ENCODE results near the gene HBA2.
"Not testable (repeated sequence)": the region's sequence is repeated elsewhere in the genome, so short reads cannot be mapped to it uniquely, and the experiment has no call there.

The HBA2 gene

DNA sequence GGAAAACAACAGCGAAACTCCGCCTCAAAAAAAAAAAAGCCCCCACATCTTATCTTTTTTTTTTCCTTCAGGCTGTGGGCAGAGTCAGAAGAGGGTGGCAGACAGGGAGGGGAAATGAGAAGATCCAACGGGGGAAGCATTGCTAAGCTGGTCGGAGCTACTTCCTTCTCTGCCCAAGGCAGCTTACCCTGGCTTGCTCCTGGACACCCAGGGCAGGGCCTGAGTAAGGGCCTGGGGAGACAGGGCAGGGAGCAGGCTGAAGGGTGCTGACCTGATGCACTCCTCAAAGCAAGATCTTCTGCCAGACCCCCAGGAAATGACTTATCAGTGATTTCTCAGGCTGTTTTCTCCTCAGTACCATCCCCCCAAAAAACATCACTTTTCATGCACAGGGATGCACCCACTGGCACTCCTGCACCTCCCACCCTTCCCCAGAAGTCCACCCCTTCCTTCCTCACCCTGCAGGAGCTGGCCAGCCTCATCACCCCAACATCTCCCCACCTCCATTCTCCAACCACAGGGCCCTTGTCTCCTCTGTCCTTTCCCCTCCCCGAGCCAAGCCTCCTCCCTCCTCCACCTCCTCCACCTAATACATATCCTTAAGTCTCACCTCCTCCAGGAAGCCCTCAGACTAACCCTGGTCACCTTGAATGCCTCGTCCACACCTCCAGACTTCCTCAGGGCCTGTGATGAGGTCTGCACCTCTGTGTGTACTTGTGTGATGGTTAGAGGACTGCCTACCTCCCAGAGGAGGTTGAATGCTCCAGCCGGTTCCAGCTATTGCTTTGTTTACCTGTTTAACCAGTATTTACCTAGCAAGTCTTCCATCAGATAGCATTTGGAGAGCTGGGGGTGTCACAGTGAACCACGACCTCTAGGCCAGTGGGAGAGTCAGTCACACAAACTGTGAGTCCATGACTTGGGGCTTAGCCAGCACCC is 2.6 kb downstream of the HBA2 start:
- DNase-seq (ENCODE audit: low read depth), result no peak

DNA sequence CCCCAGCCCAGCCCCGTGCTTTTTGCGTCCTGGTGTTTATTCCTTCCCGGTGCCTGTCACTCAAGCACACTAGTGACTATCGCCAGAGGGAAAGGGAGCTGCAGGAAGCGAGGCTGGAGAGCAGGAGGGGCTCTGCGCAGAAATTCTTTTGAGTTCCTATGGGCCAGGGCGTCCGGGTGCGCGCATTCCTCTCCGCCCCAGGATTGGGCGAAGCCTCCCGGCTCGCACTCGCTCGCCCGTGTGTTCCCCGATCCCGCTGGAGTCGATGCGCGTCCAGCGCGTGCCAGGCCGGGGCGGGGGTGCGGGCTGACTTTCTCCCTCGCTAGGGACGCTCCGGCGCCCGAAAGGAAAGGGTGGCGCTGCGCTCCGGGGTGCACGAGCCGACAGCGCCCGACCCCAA is 3.3 kb downstream of the HBA2 start:
- DNase-seq (ENCODE audit: low read depth), result not testable (repeated sequence)

GRCh38 chr16:176477-177382 is 4.1 kb downstream of the HBA2 start, which contains the start of gene HBA1:
TSS of gene HBA1 (plus strand) at chr16:176680. CDS start at chr16:176717, 37 bp downstream.
- DNase-seq (ENCODE audit: low read depth), result not testable (repeated sequence)

DNA sequence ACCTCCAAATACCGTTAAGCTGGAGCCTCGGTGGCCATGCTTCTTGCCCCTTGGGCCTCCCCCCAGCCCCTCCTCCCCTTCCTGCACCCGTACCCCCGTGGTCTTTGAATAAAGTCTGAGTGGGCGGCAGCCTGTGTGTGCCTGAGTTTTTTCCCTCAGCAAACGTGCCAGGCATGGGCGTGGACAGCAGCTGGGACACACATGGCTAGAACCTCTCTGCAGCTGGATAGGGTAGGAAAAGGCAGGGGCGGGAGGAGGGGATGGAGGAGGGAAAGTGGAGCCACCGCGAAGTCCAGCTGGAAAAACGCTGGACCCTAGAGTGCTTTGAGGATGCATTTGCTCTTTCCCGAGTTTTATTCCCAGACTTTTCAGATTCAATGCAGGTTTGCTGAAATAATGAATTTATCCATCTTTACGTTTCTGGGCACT is 4.7 kb downstream of the HBA2 start:
- no peak for DNase-seq (ENCODE audit: low read depth)

DNA sequence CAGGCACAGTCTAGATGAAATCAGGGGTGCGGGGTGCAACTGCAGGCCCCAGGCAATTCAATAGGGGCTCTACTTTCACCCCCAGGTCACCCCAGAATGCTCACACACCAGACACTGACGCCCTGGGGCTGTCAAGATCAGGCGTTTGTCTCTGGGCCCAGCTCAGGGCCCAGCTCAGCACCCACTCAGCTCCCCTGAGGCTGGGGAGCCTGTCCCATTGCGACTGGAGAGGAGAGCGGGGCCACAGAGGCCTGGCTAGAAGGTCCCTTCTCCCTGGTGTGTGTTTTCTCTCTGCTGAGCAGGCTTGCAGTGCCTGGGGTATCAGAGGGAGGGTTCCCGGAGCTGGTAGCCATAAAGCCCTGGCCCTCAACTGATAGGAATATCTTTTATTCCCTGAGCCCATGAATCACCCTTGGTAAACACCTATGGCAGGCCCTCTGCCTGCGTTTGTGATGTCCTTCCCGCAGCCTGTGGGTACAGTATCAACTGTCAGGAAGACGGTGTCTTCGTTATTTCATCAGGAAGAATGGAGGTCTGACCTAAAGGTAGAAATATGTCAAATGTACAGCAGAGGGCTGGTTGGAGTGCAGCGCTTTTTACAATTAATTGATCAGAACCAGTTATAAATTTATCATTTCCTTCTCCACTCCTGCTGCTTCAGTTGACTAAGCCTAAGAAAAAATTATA is 5.4 kb downstream of the HBA2 start:
- DNase-seq (ENCODE audit: low read depth), result no peak

- DNase-seq (ENCODE audit: low read depth), result no peak
These were observed 6.0 kb downstream of the HBA2 start for GRCh38 chr16:178668-179015.

DNA sequence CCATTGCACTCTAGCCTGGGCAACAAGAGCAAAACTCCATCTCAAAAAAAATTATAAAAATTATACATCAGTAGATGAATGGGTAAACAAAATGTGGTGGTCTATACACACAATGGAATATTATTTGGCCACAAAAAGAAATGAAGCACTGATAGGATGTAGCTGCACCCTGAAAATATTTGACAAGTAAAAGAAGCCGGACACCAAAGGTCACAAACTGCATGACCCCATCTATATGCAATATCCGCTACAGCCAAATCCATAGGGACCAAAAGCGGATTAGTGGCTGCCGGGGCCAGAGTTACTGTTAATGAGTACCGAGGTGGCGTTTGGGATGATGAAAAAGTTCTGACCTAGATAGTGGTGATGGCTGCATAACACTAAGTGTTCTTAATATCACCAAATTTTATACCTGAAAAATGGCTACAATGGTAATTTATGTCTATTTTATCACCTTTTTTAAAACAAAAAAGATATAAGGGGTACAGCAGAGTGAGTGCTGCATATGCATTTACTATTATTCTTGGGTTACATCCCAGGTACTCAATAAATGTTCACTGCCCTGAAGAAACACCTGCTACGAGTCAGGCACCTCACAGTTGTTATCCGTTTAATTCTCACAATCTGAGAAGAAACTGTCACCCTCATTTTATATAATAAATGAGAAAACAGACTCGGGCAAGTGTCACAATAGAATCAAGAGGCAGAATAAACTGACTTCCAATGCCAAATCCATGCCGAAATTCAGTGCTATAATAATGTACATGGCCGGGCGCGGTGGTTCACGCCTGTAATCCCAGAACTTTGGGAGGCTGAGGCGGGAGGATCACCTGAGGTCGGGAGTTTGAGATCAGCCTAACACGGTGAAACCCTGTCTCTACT is 6.8 kb downstream of the HBA2 start:
- no peak for DNase-seq (ENCODE audit: low read depth)

DNA sequence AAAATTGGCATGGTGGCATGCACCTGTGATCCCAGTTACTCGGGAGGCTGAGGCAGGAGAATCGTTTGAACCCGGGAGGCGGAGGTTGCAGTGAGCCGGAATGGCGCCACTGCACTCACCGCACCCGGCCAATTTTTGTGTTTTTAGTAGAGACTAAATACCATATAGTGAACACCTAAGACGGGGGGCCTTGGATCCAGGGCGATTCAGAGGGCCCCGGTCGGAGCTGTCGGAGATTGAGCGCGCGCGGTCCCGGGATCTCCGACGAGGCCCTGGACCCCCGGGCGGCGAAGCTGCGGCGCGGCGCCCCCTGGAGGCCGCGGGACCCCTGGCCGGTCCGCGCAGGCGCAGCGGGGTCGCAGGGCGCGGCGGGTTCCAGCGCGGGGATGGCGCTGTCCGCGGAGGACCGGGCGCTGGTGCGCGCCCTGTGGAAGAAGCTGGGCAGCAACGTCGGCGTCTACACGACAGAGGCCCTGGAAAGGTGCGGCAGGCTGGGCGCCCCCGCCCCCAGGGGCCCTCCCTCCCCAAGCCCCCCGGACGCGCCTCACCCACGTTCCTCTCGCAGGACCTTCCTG is 7.5 kb downstream of the HBA2 start, which contains the start of gene HBQ1:
Gene HBQ1, plus strand, starts transcription at position 359 of the 575 bp plus-strand sequence. Its CDS starts 28 bp downstream, at position 387.
- DNase-seq (ENCODE audit: low read depth), result no peak

DNA sequence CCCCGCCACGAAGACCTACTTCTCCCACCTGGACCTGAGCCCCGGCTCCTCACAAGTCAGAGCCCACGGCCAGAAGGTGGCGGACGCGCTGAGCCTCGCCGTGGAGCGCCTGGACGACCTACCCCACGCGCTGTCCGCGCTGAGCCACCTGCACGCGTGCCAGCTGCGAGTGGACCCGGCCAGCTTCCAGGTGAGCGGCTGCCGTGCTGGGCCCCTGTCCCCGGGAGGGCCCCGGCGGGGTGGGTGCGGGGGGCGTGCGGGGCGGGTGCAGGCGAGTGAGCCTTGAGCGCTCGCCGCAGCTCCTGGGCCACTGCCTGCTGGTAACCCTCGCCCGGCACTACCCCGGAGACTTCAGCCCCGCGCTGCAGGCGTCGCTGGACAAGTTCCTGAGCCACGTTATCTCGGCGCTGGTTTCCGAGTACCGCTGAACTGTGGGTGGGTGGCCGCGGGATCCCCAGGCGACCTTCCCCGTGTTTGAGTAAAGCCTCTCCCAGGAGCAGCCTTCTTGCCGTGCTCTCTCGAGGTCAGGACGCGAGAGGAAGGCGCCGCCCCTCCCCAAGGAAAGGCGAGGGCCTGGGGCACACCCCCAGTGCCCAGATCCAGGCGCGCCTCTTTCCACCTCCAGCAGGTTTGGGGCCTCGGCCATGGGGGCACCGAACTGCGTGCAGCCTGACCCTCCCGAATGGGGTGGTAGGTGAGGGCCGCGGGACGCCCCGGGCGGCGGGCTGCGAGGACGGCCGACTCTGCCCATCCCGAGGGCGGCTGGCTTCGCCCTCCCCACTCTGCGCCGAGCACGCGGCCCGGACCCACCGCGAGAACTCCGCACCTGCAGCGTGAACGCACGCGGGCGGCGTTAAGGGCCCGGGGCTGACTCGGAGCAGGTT is 8.2 kb downstream of the HBA2 start:
- peak; percentile 58 for DNase-seq (ENCODE audit: low read depth)

DNA sequence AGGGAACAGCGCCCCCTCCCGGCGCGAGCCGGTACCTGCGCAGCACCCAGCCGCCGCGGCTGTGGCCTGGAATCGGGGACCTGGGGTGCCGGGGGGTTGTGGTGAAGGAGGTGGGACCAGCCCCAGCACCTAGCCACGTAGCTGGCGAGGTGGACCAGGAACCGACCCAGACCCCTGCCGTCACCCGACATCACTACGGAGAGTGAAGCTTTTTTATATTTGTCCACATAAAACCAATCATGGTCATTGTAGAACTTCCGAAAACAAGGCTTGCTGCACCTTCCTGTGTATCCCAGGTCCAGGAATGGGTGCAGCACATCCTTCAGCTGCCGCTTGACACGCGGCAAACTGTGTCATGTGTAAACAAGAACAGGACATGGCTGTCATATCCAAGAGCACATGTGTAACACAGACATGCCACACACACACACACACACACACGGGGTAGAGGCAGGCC is 8.9 kb downstream of the HBA2 start:
- DNase-seq (ENCODE audit: low read depth), result no peak

DNA sequence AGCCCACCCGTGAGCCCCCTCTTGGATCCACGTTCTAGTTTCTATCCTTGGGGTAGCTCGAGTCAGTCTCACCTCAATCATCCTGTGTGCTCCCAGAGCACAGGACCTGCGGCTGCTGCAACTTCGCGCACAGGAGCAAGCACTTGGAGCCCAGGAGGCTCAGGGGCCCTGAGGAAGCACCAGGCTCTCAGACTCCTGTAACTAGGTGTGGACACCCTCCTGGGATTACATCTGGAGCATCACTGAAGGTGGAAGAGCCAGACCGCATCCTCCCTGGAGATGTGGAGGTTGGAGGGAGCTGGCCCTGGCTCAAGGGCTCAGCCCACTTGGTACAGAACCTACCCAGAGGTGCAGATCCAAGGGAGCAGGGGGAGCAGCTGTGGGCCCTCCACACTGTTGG is 10.3 kb downstream of the HBA2 start:
- DNase-seq (ENCODE audit: low read depth), result no peak

DNA sequence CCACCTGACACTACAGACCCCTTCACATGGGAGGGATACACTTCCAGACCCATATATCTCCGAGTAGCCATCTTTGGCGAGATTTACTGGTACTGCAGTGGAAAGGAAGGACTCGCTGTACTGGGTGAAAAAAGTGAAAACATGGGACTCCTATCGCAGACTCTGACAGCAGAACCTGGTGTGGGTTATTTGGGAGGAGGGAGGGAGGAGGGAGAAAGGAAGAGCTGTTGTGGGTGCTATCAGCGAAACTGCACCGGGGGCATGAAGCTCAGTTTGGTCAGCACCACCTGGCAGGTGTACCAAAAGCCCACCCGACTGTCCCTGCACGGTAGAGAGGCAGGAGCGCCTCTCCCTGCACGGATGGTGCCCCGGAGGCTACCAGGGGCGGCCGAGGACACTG is 12.5 kb downstream of the HBA2 start:
- no peak for DNase-seq (ENCODE audit: low read depth)

GRCh38 chr16:185691-186090 is 13.0 kb downstream of the HBA2 start:
- no peak for DNase-seq (ENCODE audit: low read depth)

GRCh38 chr16:187330-187729 is 14.7 kb downstream of the HBA2 start:
- no peak for DNase-seq (ENCODE audit: low read depth)

GRCh38 chr16:188674-189073 is 16.0 kb downstream of the HBA2 start:
- no peak for DNase-seq (ENCODE audit: low read depth)

- DNase-seq (ENCODE audit: low read depth), result no peak
These were observed 17.0 kb downstream of the HBA2 start for GRCh38 chr16:189604-190186.

- no peak for DNase-seq (ENCODE audit: low read depth)
These were observed 19.2 kb downstream of the HBA2 start for GRCh38 chr16:191831-192230.

DNA sequence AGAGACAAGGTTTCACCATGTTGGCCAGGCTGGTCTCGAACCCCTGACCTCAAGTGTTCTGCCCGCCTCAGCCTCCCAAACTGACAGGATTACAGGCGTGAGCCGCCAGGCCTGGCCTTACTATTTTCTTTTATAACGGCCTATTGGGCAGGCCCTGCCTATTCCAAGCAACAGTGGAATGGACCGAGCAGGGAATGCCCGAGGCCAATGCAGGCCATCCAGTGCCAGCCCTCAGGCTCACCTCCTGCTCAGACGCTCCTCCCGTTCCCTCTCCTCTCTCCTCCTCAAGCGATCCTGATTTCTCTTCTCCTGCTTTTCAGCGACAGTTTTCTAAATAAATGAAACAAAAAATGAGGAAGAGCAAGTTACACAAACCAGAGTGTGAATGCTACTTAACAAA is 20.0 kb downstream of the HBA2 start:
- no peak for DNase-seq (ENCODE audit: low read depth)

DNA sequence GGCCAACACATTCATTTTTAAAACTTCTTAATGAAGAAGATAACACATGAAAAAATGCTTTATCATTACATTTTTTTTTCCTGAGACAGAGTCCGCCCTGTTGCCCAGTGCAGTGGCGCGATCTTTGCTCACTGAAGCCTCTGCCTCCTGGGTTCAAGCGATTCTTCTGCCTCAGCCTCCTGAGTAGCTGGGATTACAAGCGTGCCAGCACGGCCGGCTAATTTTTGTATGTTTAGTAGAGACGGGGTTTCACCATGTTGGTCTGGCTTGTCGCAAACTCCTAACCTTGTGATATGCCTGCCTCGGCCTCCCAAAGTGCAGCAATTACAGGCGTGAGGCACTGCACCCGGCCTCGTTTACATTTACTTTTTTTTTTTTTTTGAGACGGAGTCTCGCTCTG is 20.8 kb downstream of the HBA2 start:
- DNase-seq (ENCODE audit: low read depth), result no peak
